ENCODE data around the gene NT5C. TPM values are rescaled to one million over a fixed set of nuclear protein-coding genes. Genes with fewer than 3 reads are reported as not detected.
A peak's percentile ranks its signal among the peaks of the same experiment; 100 is the strongest.

NT5C gene
- total RNA-seq, 1 donor from 2014 or later = 140 TPM

GRCh38 chr17:75124819-75125162, 6.8 kb downstream of the NT5C start:
- no peak for DNase-seq (ENCODE audit: low read depth)
- no peak for TF ChIP-seq CTCF (conservative IDR thresholded peaks at IDR 0.05; ENCODE audit: low read depth, low read length)
- H3K4me3 ChIP-seq (ENCODE audit: low read depth, low read length) = no peak overlapping the region

- H3K4me3 ChIP-seq (ENCODE audit: low read depth, low read length) = no peak overlapping the region
- DNase-seq (ENCODE audit: low read depth) = no peak
- TF ChIP-seq CTCF (conservative IDR thresholded peaks at IDR 0.05; ENCODE audit: low read depth, low read length) = no peak
These were observed 7.3 kb downstream of the NT5C start for GRCh38 chr17:75124041-75124818.

- DNase-seq (ENCODE audit: low read depth) = no peak
- TF ChIP-seq CTCF (conservative IDR thresholded peaks at IDR 0.05; ENCODE audit: low read depth, low read length) = no peak
- H3K4me3 ChIP-seq (ENCODE audit: low read depth, low read length) = no peak overlapping the region
These were observed 13.2 kb downstream of the NT5C start for GRCh38 chr17:75118307-75118706.

- TF ChIP-seq CTCF (conservative IDR thresholded peaks at IDR 0.05; ENCODE audit: low read depth, low read length) = no peak
- DNase-seq (ENCODE audit: low read depth) = no peak
- H3K4me3 ChIP-seq (ENCODE audit: low read depth, low read length) = no peak overlapping the region
These were observed 14.8 kb downstream of the NT5C start for GRCh38 chr17:75116737-75117136.

GRCh38 chr17:75115555-75115954, 16.0 kb downstream of the NT5C start:
- no peak for TF ChIP-seq CTCF (conservative IDR thresholded peaks at IDR 0.05; ENCODE audit: low read depth, low read length)
- no peak for DNase-seq (ENCODE audit: low read depth)

GRCh38 chr17:75114552-75115314, 16.8 kb downstream of the NT5C start:
- peak overlapping the region; percentile 55 for H3K4me3 ChIP-seq (ENCODE audit: low read depth, low read length)
- DNase-seq (ENCODE audit: low read depth) = no peak
- no peak for TF ChIP-seq CTCF (conservative IDR thresholded peaks at IDR 0.05; ENCODE audit: low read depth, low read length)

More at GRCh38 chr17:75115555-75115954, 16.0 kb downstream of the NT5C start:
- H3K4me3 ChIP-seq (ENCODE audit: low read depth, low read length) = no peak overlapping the region
